HepG2 (cell line): Measurements from ENCODE around the gene SEC61A1. TPM values are rescaled to one million over a fixed set of nuclear protein-coding genes. Genes with fewer than 3 reads are reported as not detected.
A peak's percentile ranks its signal among the peaks of the same experiment; 100 is the strongest.

Source experiments
- ATAC-seq: fragments of 200-7000 bp; cut with Tn5 transposase; 3 replicates; pipeline ENCODE4 v1.9.1; 2020; ENCODE audit warnings: mild to moderate bottlenecking, moderate library complexity
- BruUV-seq: library from RNA; stranded (reverse); fragments of 400-500 nt; replicated peaks from 2 replicates; lab custom pipeline; 2021; lab: Mats Ljungman, UMichigan
- CTCF ChIA-PET: fragments of 300-600 bp; formaldehyde crosslinking; extraction: SDS; loops from one replicate; lab custom pipeline; 2021; ENCODE audit warnings: low total read pairs, inconsistent platforms, low intra/inter-chr PET ratio; lab: Yijun Ruan, JAX
- POLR2A ChIA-PET: fragments of 350-600 bp; sonication (Branson Sonifier 250); formaldehyde crosslinking; loops from one replicate; lab custom pipeline; 2020; ENCODE audit warnings: antibody characterized with exemption, inconsistent platforms; lab: Yijun Ruan, JAX
- DNase-seq: peaks from one replicate; pipeline ENCODE4 v3.0.0-alpha.2; 2015; ENCODE audit warnings: low spot score
- FAIRE-seq: peaks from 3 replicates; lab custom pipeline; 2011; peaks lifted over from hg19 to GRCh38; lab: Jason Lieb, UNC
- H2AFZ ChIP-seq: one replicate; pipeline ENCODE4 v1.6.1; 2011; ENCODE audit warnings: low read length, inconsistent platforms
- H3K27ac ChIP-seq: fragments of 300-600 bp; 3 replicates; pipeline ENCODE4 v1.8.0; 2011; ENCODE audit warnings: mixed run types, mild to moderate bottlenecking, mixed read lengths, low read length, inconsistent platforms; ENCODE audit not compliant: insufficient read depth; ENCODE audit errors: extremely low read length
- H3K27me3 ChIP-seq, 2 experiments: fragments of 200-600 bp in 1 of 2; 2 replicates in 1 of 2; 3 replicates in 1 of 2; pipeline versions ENCODE4 v1.6.0 to v1.8.0; 2011; ENCODE audit warnings: low read length in 2 of 2, mild to moderate bottlenecking in 2 of 2, moderate library complexity in 2 of 2, inconsistent platforms in 1 of 2; ENCODE audit not compliant: insufficient read depth in 2 of 2, control insufficient read depth in 1 of 2
- H3K36me3 ChIP-seq, 2 experiments: fragments of 200-600 bp in 1 of 2; replicated peaks in 1 of 2; 2 replicates in 1 of 2; 3 replicates in 1 of 2; pipeline versions ENCODE4 v1.5.1 to v1.8.0; 2011; ENCODE audit warnings: low read length in 2 of 2, inconsistent platforms in 1 of 2; ENCODE audit not compliant: insufficient read depth in 2 of 2, control insufficient read depth in 1 of 2
- H3K4me1 ChIP-seq: 2 replicates; pipeline ENCODE4 v1.5.1; 2012; ENCODE audit warnings: low read length, inconsistent platforms; ENCODE audit not compliant: insufficient read depth
- H3K4me2 ChIP-seq: 2 replicates; pipeline ENCODE4 v1.6.0; 2011; ENCODE audit warnings: low read depth, low read length, inconsistent platforms
- H3K4me3 ChIP-seq, 3 experiments: fragments of 200-600 bp in 1 of 3; sonication (generic), shearing (Covaris generic) in 1 of 3; replicated peaks in 1 of 3; 2 replicates each; pipeline ENCODE4 v1.5.1; 2011 to 2016; ENCODE audit warnings: low read length in 3 of 3, inconsistent platforms in 2 of 3, low read depth in 2 of 3, mild to moderate bottlenecking in 2 of 3, control low read depth in 1 of 3, mixed read lengths in 1 of 3; ENCODE audit not compliant: insufficient read depth in 1 of 3
- H3K79me2 ChIP-seq: one replicate; pipeline ENCODE4 v1.6.1; 2011; ENCODE audit warnings: low read length, inconsistent platforms; ENCODE audit not compliant: insufficient read depth
- H3K9ac ChIP-seq: 2 replicates; pipeline ENCODE4 v1.6.0; 2011; ENCODE audit warnings: mild to moderate bottlenecking, low read depth, low read length, inconsistent platforms; ENCODE audit not compliant: insufficient read depth
- H3K9me3 ChIP-seq: 2 replicates; pipeline ENCODE4 v1.5.1; 2012; ENCODE audit warnings: mild to moderate bottlenecking, low read length
- H4K20me1 ChIP-seq: 2 replicates; pipeline ENCODE4 v1.6.0; 2011; ENCODE audit warnings: inconsistent platforms, mild to moderate bottlenecking, low read length, moderate library complexity; ENCODE audit not compliant: insufficient read depth
- AGO2 ChIP-seq: fragments of 200-400 bp; formaldehyde crosslinking; optimal IDR thresholded peaks from 2 replicates; pipeline ENCODE3; 2017; ENCODE audit warnings: mild to moderate bottlenecking, low read depth, low read length, moderate library complexity
- ETV5 ChIP-seq: IDR thresholded peaks from 2 replicates; pipeline ENCODE4 v1.6.1; 2018; ENCODE audit warnings: missing biosample characterization, missing genetic modification reagents, inconsistent platforms, borderline replicate concordance
- NFKBIZ ChIP-seq: IDR thresholded peaks from 2 replicates; pipeline ENCODE4 v1.6.1; 2018; ENCODE audit warnings: missing genetic modification reagents, missing compliant biosample characterization
- NONO ChIP-seq, 2 experiments: fragments of 450-650 bp in 1 of 2; sonication (generic) in 1 of 2; formaldehyde crosslinking in 1 of 2; IDR thresholded peaks in 1 of 2; conservative IDR thresholded peaks in 1 of 2; 2 replicates each; pipeline versions ENCODE4 v1.6.1 to v1.8.0; 2017 to 2022; ENCODE audit warnings: mild to moderate bottlenecking in 1 of 2, missing genetic modification reagents in 1 of 2, moderate library complexity in 1 of 2
- POLR2A ChIP-seq, 2 experiments: IDR thresholded peaks; 2 replicates each; pipeline ENCODE4 v1.6.1; 2011; ENCODE audit warnings: low read depth in 2 of 2, low read length in 2 of 2, mild to moderate bottlenecking in 1 of 2, moderate library complexity in 1 of 2; ENCODE audit not compliant: insufficient read depth in 1 of 2
- POLR2AphosphoS2 ChIP-seq: IDR thresholded peaks from 2 replicates; pipeline ENCODE4 v1.6.1; 2011; ENCODE audit warnings: low read depth, low read length, improper control_type of control experiment
- RAD21 ChIP-seq: fragments of 450-650 bp; formaldehyde crosslinking; IDR thresholded peaks from 2 replicates; pipeline ENCODE4 v1.5.0; 2020; ENCODE audit warnings: mild to moderate bottlenecking
- RBFOX2 ChIP-seq: fragments of 200-400 bp; formaldehyde crosslinking; IDR thresholded peaks from 2 replicates; pipeline ENCODE4 v1.6.1; 2017; ENCODE audit warnings: low read depth, mild to moderate bottlenecking, low read length
- ZNF549 ChIP-seq: sonication (generic); formaldehyde crosslinking; IDR thresholded peaks from 2 replicates; pipeline ENCODE4 v1.5.0; 2020; ENCODE audit warnings: missing genetic modification reagents
- ZNF646 ChIP-seq: sonication (generic); formaldehyde crosslinking; IDR thresholded peaks from 2 replicates; pipeline ENCODE4 v1.9.0; 2021; ENCODE audit warnings: mild to moderate bottlenecking, missing genetic modification reagents
- ZNF724P ChIP-seq: sonication (generic); formaldehyde crosslinking; IDR thresholded peaks from 2 replicates; pipeline ENCODE4 v1.8.0; 2022; ENCODE audit warnings: missing genetic modification reagents, borderline replicate concordance
- WGBS: methylation state at CpG from one replicate; pipeline ENCODE4 v1.1.6; 2017; ENCODE audit warnings: low lambda C conversion rate; 5-methylcytosine and 5-hydroxymethylcytosine counted together
- in situ Hi-C: cut with HindIII; loops from 2 replicates; pipeline ENCODE4 v1.10.0; 2017; ENCODE audit warnings: low pct_unique_long_range_greater_than_20kb; ENCODE audit not compliant: extremely low pct_ligation_motif_present
- intact Hi-C: fragments of 100-400 bp; cut with micrococcal nuclease; formaldehyde crosslinking; loops from one replicate; pipeline ENCODE4 v1.10.0; 2022; ENCODE audit not compliant: unreplicated experiment
- polyA plus RNA-seq, 8 experiments: library from polyadenylated mRNA; depleted of rRNA in 3 of 8; stranded (reverse) in 7 of 8; unstranded in 1 of 8; fragments of >200 nt; fragmentation: Illumina TruSeq in 4 of 8; extraction: Trizol in 4 of 8; gene quantifications; 2 replicates each; pipeline versions ENCODE4 v1.2.1 to v1.2.3, GENCODE V29; 2011 to 2016; ENCODE audit warnings: low read depth in 4 of 8, missing spikeins in 1 of 8, mixed read lengths in 1 of 8; ENCODE audit not compliant: insufficient read depth in 1 of 8
- total RNA-seq, 5 experiments: library from RNA; depleted of rRNA; stranded (reverse); fragments of >200 nt; fragmentation: Illumina TruSeq; extraction: Trizol; gene quantifications; 2 replicates each; pipeline ENCODE4 v1.2.3, GENCODE V29; 2016; ENCODE audit warnings: low read depth in 1 of 5

SEC61A1 gene
- total and polyA plus RNA-seq, 2 of the 13 experiments (the other 11 are each of a cell fraction or from before 2014, with no cell fraction given): 170 to 203 TPM

GRCh38 chr3:128070898-128071591 lies 18.8 kb downstream of the SEC61A1 start:
- in situ Hi-C loops (no loop called here), intact Hi-C loops (no loop called here)
- Histone ChIP-seq H4K20me1 (peaks cover 19% of the 10 kb centered on the region), H3K4me3 (no peak overlapping the region), H3K27ac (no peak overlapping the region), H3K79me2 (no peaks in the 10 kb centered on the region), H3K4me1 (no peaks in the 10 kb centered on the region), H3K9me3 (no peaks in the 10 kb centered on the region), H2AFZ (no peak overlapping the region), H3K9ac (no peak overlapping the region), H3K27me3 (no peaks in the 10 kb centered on the region), H3K36me3 (peaks cover 42 to 73% of the 10 kb centered on the region in 2 experiments), H3K4me2 (no peak overlapping the region)
- ChIA-PET CTCF (no interaction called here), POLR2A (no interaction called here)
- WGBS: 100% methylated on average over 4 of the region's 13 CpGs
- BruUV-seq: no TSS peak
- no peak for DNase-seq
- FAIRE-seq: no peak
- peak; percentile 3; the same call in 2 of the 3 replicates for ATAC-seq
- TF ChIP-seq NFKBIZ (CRISPR knock-in tag) (no peak), AGO2 (peak; percentile 96), NONO (IDR thresholded peaks at IDR 0.05) (no peak), NONO (CRISPR knock-in tag; conservative IDR thresholded peaks at IDR 0.05) (0 out of 2 replicates have a peak, but pooled peaks have one; percentile 36), POLR2A (IDR thresholded peaks at IDR 0.05; ENCODE audit: insufficient read depth in 1 of 2, low read depth in 2 of 2, low read length in 2 of 2) (peak in 1 of 2 experiments; percentile 47; a peak in 1 of 4 replicates), ETV5 (CRISPR knock-in tag) (no peak), RAD21 (CRISPR knock-in tag) (0 out of 2 replicates have a peak, but pooled peaks have one; percentile 6)

DNA sequence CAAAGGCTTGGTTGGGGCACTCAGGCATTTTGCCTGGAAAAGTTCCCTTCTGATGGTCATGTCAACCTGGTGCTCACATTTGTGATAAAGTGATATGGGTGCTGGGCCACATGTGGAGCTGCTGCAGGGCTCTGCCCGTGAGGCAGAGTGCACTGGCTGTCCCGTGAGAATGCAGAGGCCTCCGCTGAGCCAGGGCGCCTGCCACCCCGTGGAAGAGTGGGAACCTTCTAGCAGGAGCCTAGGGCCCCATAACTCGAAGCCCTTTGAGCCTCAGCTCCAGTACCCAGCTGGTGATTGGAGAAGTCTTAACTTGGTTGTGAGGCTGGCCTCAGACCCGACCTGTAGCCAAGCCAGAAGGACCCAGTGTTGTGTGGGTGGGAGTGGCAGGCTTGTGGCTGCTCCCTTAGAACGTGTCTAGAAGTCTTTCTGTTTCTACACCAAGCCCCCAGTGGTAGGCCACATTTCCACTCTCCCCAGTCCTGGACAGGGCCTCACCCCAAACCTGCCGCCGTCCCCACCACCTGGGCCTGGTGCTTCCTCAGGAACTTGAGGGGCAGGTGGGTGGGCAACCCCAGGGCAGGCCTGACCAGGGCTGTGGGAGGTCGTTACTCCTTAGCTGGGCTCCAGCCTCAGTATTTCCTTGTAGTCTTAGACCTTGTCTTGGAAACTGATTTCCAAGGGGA lies 19.7 kb downstream of the SEC61A1 start:
- no peak for FAIRE-seq
- in situ Hi-C loops: no loop called here
- TF ChIP-seq POLR2AphosphoS2: peak; percentile 38
- no peak for TF ChIP-seq ZNF549
- TF ChIP-seq RBFOX2: peak; percentile 27
- TF ChIP-seq ZNF724P (CRISPR knock-in tag): no peak
- TF ChIP-seq ZNF646 (CRISPR knock-in tag): no peak

More for the DNA sequence above, 19.7 kb downstream of the SEC61A1 start:
- no peak overlapping the region for H3K4me2 ChIP-seq
- 100% methylated on average over 2 of the region's 11 CpGs for WGBS
- intact Hi-C loops: no loop called here
- H4K20me1 ChIP-seq: peaks cover 19% of the 10 kb centered on the region
- ATAC-seq: peak; percentile 9
- H3K4me1 ChIP-seq: no peaks in the 10 kb centered on the region
- DNase-seq: no peak
- no peak overlapping the region for H3K9ac ChIP-seq
- H3K36me3 ChIP-seq: peaks cover 38 to 64% of the 10 kb centered on the region in 2 experiments
- ChIA-PET POLR2A (no interaction called here), CTCF (no interaction called here)
- no peak overlapping the region for H3K4me3 ChIP-seq
- BruUV-seq: no TSS peak
- no peak overlapping the region for H2AFZ ChIP-seq
- H3K27ac ChIP-seq: no peak overlapping the region
- H3K79me2 ChIP-seq: no peaks in the 10 kb centered on the region
- H3K27me3 ChIP-seq: no peaks in the 10 kb centered on the region
- no peaks in the 10 kb centered on the region for H3K9me3 ChIP-seq
